GM10266 (cell line): ENCODE data around the gene CLK4.

Experiments
- DNase-seq: peaks from one replicate; pipeline ENCODE4 v3.0.0; 2012; ENCODE audit errors: extremely low spot score
- CTCF ChIP-seq: IDR thresholded peaks from 2 replicates; pipeline ENCODE4 v1.5.1; 2012; ENCODE audit warnings: mild to moderate bottlenecking, low read depth; ENCODE audit not compliant: control insufficient read depth, insufficient read depth; ENCODE audit errors: missing control alignments

Gene CLK4

GRCh38 chr5:178626484-178627258, at the start of gene CLK4:
CLK4 (minus strand) TSS chr5:178627050; CDS start chr5:178623416, 3,634 bp downstream.
- peak; percentile 93 for DNase-seq
- TF ChIP-seq CTCF = no peak

GRCh38 chr5:178675922-178676321, 49.1 kb upstream of the CLK4 start:
- no peak for TF ChIP-seq CTCF
- DNase-seq = no peak

GRCh38 chr5:178674334-178674733, 47.5 kb upstream of the CLK4 start:
- no peak for DNase-seq
- no peak for TF ChIP-seq CTCF

- no peak for DNase-seq
- no peak for TF ChIP-seq CTCF
Observed at GRCh38 chr5:178673801-178674295, 47.0 kb upstream of the CLK4 start.

- no peak for TF ChIP-seq CTCF
- peak; percentile 22 for DNase-seq
Observed at GRCh38 chr5:178672630-178673029, 45.8 kb upstream of the CLK4 start.

- no peak for TF ChIP-seq CTCF
- no peak for DNase-seq
Observed at GRCh38 chr5:178671602-178672144, 44.8 kb upstream of the CLK4 start.

- DNase-seq = no peak
- no peak for TF ChIP-seq CTCF
Observed at GRCh38 chr5:178670351-178670885, 43.6 kb upstream of the CLK4 start.
